SU-DHL-6 (cell line): Measurements from ENCODE around the gene RAB11FIP3.

ENCODE experiments used
- H2AFZ ChIP-seq: fragments of 200-600 bp; sonication (generic); 2 replicates; pipeline ENCODE4 v1.6.1; 2014; ENCODE audit warnings: low read depth, mild to moderate bottlenecking, moderate library complexity, mixed read lengths, antibody characterized with exemption, low read length; ENCODE audit not compliant: severe bottlenecking
- H3F3A ChIP-seq: fragments of 200-600 bp; shearing (Covaris generic); 2 replicates; pipeline ENCODE4 v1.6.0; 2016; ENCODE audit warnings: antibody characterized with exemption, mild to moderate bottlenecking; ENCODE audit not compliant: insufficient read depth
- H3K27ac ChIP-seq: fragments of 200-600 bp; sonication (generic); 2 replicates; pipeline ENCODE4 v1.5.1; 2016; ENCODE audit warnings: low read depth, mild to moderate bottlenecking, low read length, moderate library complexity, mixed read lengths
- H3K27me3 ChIP-seq: fragments of 200-600 bp; sonication (generic), shearing (Covaris generic); 2 replicates; pipeline ENCODE4 v1.6.0; 2014; ENCODE audit warnings: mild to moderate bottlenecking, low read length
- H3K36me3 ChIP-seq: fragments of 200-600 bp; sonication (generic); 2 replicates; pipeline ENCODE4 v1.6.1; 2014; ENCODE audit warnings: mild to moderate bottlenecking, low read length, mixed read lengths
- H3K4me2 ChIP-seq: fragments of 300-600, 200-600 bp; shearing (Covaris generic), sonication (generic); 2 replicates; pipeline ENCODE4 v1.6.0; 2014; ENCODE audit warnings: low read length, low read depth, mild to moderate bottlenecking; ENCODE audit not compliant: poor library complexity, severe bottlenecking
- H3K4me3 ChIP-seq: fragments of 200-600 bp; sonication (generic); 2 replicates; pipeline ENCODE4 v1.5.1; 2014; ENCODE audit warnings: antibody characterized with exemption, low read length, mild to moderate bottlenecking, mixed read lengths; ENCODE audit not compliant: insufficient read depth, poor library complexity, severe bottlenecking
- H3K79me2 ChIP-seq: fragments of 200-600 bp; sonication (generic); 2 replicates; pipeline ENCODE4 v1.6.1; 2014; ENCODE audit warnings: mild to moderate bottlenecking, low read length, moderate library complexity; ENCODE audit not compliant: insufficient read depth
- H3K9ac ChIP-seq: fragments of 200-600 bp; sonication (generic); 2 replicates; pipeline ENCODE4 v1.7.0; 2014; ENCODE audit warnings: mild to moderate bottlenecking, low read length
- H3K9me2 ChIP-seq: fragments of 200-600 bp; sonication (generic); replicated peaks from 2 replicates; pipeline ENCODE4 v1.6.1; 2014; ENCODE audit warnings: low read length; ENCODE audit not compliant: insufficient read depth
- H3K9me3 ChIP-seq: fragments of 200-600 bp; sonication (generic); 2 replicates; pipeline ENCODE4 v1.6.1; 2014; ENCODE audit warnings: low read length, mixed read lengths; ENCODE audit not compliant: insufficient read depth
- H4K20me1 ChIP-seq: fragments of 200-600 bp; sonication (generic); 2 replicates; pipeline ENCODE4 v1.6.1; 2014; ENCODE audit warnings: low read depth, mild to moderate bottlenecking, antibody characterized with exemption, low read length, moderate library complexity, mixed read lengths
- EZH2phosphoT487 ChIP-seq: fragments of 200-600 bp; sonication (generic), shearing (Covaris generic); conservative IDR thresholded peaks from 2 replicates; pipeline ENCODE4 v1.6.1; 2018; ENCODE audit warnings: mild to moderate bottlenecking, antibody characterized with exemption, low read length, moderate library complexity, mixed read lengths
- TF ChIP-seq, protein P1 (sequence below): fragments of 200-600 bp; sonication (generic); IDR thresholded peaks from one replicate; pipeline ENCODE4 v1.5.1; 2017; ENCODE audit warnings: antibody characterized with exemption, mild to moderate bottlenecking, low read length, moderate library complexity; ENCODE audit not compliant: insufficient read depth, poor library complexity, severe bottlenecking

The RAB11FIP3 gene

DNA sequence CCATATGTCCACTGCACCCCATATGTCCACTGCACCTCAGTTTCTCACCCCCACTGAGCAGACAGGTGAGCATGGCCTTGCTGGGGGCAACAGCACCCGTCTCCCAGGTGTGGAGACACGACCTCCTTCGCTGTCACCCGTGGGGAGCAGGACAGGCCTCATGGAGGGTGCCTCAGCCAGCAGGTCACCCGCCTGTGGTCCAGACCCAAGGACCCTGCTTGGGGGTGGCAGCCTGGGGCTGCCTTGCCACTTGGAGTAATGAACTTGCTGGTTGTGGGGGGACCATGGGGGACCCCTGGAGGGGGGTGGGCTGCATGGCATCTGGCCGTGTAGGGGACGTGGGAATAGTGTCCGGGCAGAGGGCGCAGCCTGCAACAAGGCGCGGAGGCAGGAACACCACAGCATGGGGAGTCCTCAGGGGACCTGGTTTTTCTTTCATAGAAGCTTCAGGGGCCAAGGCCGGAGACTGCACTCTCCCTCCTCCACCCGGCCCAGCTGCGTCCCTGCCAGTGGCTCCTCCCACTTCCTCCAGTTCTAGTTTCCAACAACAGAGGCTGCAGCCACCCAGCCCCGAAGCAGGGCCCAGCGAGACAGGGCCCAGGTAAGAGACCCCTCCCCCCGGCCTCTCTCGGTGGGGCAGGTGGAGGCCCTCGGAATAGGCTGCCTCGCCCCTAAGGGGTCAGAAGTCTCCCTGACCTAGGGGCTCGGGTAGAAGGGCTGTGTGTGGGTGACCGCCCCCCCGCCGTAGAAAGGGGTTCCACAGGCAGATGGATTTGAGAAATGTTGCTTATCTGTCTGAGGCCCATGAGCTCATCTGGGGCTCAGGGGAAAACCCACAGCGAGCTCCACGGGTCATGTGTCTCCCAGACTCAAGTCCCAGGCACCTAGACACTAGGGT is 141.3 kb downstream of the RAB11FIP3 start, which contains the start of gene NHLRC4:
Gene NHLRC4 (plus strand): TSS at position 531 of the 898 bp plus-strand sequence. CDS start 1,043 bp downstream, outside the sequence.
- TF ChIP-seq EZH2phosphoT487, result no peak
- TF ChIP-seq, protein P1, sequence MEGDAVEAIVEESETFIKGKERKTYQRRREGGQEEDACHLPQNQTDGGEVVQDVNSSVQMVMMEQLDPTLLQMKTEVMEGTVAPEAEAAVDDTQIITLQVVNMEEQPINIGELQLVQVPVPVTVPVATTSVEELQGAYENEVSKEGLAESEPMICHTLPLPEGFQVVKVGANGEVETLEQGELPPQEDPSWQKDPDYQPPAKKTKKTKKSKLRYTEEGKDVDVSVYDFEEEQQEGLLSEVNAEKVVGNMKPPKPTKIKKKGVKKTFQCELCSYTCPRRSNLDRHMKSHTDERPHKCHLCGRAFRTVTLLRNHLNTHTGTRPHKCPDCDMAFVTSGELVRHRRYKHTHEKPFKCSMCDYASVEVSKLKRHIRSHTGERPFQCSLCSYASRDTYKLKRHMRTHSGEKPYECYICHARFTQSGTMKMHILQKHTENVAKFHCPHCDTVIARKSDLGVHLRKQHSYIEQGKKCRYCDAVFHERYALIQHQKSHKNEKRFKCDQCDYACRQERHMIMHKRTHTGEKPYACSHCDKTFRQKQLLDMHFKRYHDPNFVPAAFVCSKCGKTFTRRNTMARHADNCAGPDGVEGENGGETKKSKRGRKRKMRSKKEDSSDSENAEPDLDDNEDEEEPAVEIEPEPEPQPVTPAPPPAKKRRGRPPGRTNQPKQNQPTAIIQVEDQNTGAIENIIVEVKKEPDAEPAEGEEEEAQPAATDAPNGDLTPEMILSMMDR, result no peak
- Histone ChIP-seq H4K20me1 (no peaks in the 10 kb centered on the region), H3K79me2 (no peaks in the 10 kb centered on the region), H2AFZ (peak within 1 kb of the TSS; percentile 58), H3K4me2 (peak within 1 kb of the TSS; percentile 34), H3K27ac (no peak within 1 kb of the TSS), H3K36me3 (no peaks in the 10 kb centered on the region), H3K9me3 (no peaks in the 10 kb centered on the region), H3K27me3 (no peaks in the 10 kb centered on the region), H3K9me2 (no peaks in the 10 kb centered on the region), H3F3A (no peaks in the 10 kb centered on the region), H3K4me3 (no peak within 1 kb of the TSS), H3K9ac (no peak within 1 kb of the TSS; the same call in 1 of the 2 replicates)

DNA sequence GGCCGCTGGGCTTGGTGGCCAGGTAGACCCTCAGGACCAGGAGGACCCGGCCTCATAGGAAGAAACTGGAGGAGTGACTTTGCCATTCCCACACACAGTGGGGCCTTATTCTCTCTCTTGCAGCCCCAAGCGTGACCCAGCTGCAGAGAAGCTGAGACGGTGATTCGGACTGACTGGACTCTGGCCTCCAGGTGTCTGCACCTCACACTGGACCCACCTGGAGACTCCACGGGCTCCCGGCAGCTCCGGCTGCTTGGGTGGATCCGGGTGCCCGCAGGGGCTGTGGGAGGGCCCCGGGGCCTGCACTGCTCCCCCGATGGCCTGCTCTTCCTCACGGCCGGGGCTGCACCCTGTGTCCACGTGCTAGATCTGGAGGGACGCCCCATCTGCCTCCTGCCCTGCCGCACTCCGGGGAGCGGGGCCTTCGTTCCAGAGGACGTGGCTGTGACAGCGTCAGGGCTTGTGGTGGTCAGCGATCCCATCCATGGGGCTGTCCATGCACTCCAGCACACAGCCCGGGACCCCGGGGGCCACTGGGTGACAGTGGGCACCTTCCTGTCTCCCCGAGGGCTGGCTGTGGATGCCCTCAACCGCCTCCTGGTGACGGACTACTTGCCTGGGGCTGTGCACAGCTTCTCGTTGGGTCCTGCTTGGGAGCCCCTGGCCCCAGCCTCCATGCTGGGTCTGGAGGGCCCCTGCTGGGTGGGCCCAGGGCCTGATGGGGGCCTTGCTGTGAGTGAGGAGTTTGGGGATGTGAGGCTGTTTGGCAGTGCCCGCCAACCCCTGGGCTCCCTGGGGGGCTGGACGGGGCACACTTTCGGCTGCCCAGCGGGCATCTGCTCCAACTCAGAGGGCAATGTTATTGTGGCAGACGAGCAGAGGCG is 142.2 kb downstream of the RAB11FIP3 start:
- Histone ChIP-seq H3K79me2 (no peaks in the 10 kb centered on the region), H2AFZ (no peak overlapping the region), H4K20me1 (no peaks in the 10 kb centered on the region), H3K27ac (no peak overlapping the region), H3K4me2 (no peak overlapping the region), H3K27me3 (no peaks in the 10 kb centered on the region), H3F3A (no peaks in the 10 kb centered on the region), H3K9me3 (no peaks in the 10 kb centered on the region), H3K4me3 (no peak overlapping the region), H3K9ac (no peak overlapping the region; the same call in 1 of the 2 replicates), H3K9me2 (no peaks in the 10 kb centered on the region), H3K36me3 (no peaks in the 10 kb centered on the region)
- TF ChIP-seq, protein P1, result no peak
- no peak for TF ChIP-seq EZH2phosphoT487

- H3K36me3 ChIP-seq, result no peaks in the 10 kb centered on the region
- H3K9me2 ChIP-seq, result no peaks in the 10 kb centered on the region
- TF ChIP-seq, protein P1, result no peak
- TF ChIP-seq EZH2phosphoT487, result no peak
- H3K9me3 ChIP-seq, result no peaks in the 10 kb centered on the region
- no peak overlapping the region for H2AFZ ChIP-seq
- H3K9ac ChIP-seq, result peak overlapping the region; percentile 74
- no peaks in the 10 kb centered on the region for H3F3A ChIP-seq
- no peaks in the 10 kb centered on the region for H3K27me3 ChIP-seq
- no peak overlapping the region for H3K27ac ChIP-seq
- H3K4me3 ChIP-seq, result peak overlapping the region; percentile 54
- peak overlapping the region; percentile 67 for H3K4me2 ChIP-seq
- H4K20me1 ChIP-seq, result no peaks in the 10 kb centered on the region
- H3K79me2 ChIP-seq, result no peaks in the 10 kb centered on the region
These were observed 143.2 kb downstream of the RAB11FIP3 start for GRCh38 chr16:568401-569258.
